GM12878 (cell line): ENCODE results near the gene LRRC75B. TPM values are rescaled to one million over a fixed set of nuclear protein-coding genes. Genes with fewer than 3 reads are reported as not detected.
"Not testable (repeated sequence)": the region's sequence is repeated elsewhere in the genome, so short reads cannot be mapped to it uniquely, and the experiment has no call there.

Experiments used
- ATAC-seq: fragments of 200-7000 bp; cut with Tn5 transposase; 3 replicates; pipeline ENCODE4 v1.9.1; 2020; ENCODE audit warnings: mild to moderate bottlenecking, moderate library complexity
- BruUV-seq: library from RNA; stranded (reverse); fragments of 400-500 nt; replicated peaks from 2 replicates; lab custom pipeline; 2021; lab: Mats Ljungman, UMichigan
- CTCF ChIA-PET: fragments of 300-600 bp; sonication (Branson Sonifier 250); formaldehyde crosslinking; extraction: SDS; loops from one replicate; lab custom pipeline; 2021; ENCODE audit warnings: inconsistent platforms; lab: Yijun Ruan, JAX
- POLR2A ChIA-PET: fragments of 350-600 bp; formaldehyde crosslinking; extraction: SDS; loops from one replicate; lab custom pipeline; 2021; ENCODE audit warnings: inconsistent platforms; lab: Charles Lee
- RAD21 ChIA-PET: fragments of 300-600 bp; sonication (Branson Sonifier 250); formaldehyde crosslinking; loops from one replicate; lab custom pipeline; 2023; ENCODE audit warnings: antibody characterized with exemption; ENCODE audit not compliant: unreplicated experiment; lab: Charles Lee
- SMC1A ChIA-PET: fragments of 300-600 bp; sonication (Branson Sonifier 250); formaldehyde crosslinking; loops from one replicate; lab custom pipeline; 2023; ENCODE audit not compliant: unreplicated experiment, uncharacterized antibody; lab: Charles Lee
- DNase-seq: peaks from one replicate; pipeline ENCODE4 v3.0.0-alpha.2; 2011; ENCODE audit warnings: low read depth, low spot score
- FAIRE-seq: peaks from 3 replicates; lab custom pipeline; 2011; peaks lifted over from hg19 to GRCh38; lab: Jason Lieb, UNC
- H2AFZ ChIP-seq: 2 replicates; pipeline ENCODE4 v1.6.0; 2011; ENCODE audit warnings: low read depth, low read length, control low read depth; ENCODE audit not compliant: control insufficient read depth
- H3K27ac ChIP-seq: 2 replicates; pipeline ENCODE4 v1.5.1; 2011; ENCODE audit warnings: control low read depth; ENCODE audit not compliant: control insufficient read depth, insufficient read depth
- H3K27me3 ChIP-seq, 2 experiments: replicated peaks in 1 of 2; 2 replicates each; pipeline versions ENCODE4 v1.6.0 to v1.6.1; 2011; ENCODE audit warnings: low read length in 1 of 2; ENCODE audit not compliant: control insufficient read depth in 2 of 2, insufficient read depth in 2 of 2
- H3K36me3 ChIP-seq, 2 experiments: 2 replicates each; pipeline ENCODE4 v1.5.1; 2011; ENCODE audit warnings: low read length in 1 of 2; ENCODE audit not compliant: control insufficient read depth in 2 of 2, insufficient read depth in 2 of 2
- H3K4me1 ChIP-seq: 2 replicates; pipeline ENCODE4 v1.6.1; 2011; ENCODE audit warnings: mild to moderate bottlenecking, low read length, moderate library complexity, mixed read lengths; ENCODE audit not compliant: control insufficient read depth, insufficient read depth
- H3K4me2 ChIP-seq: 2 replicates; pipeline ENCODE4 v1.6.0; 2011; ENCODE audit warnings: control low read depth; ENCODE audit not compliant: control insufficient read depth, insufficient read depth
- H3K4me3 ChIP-seq: fragments of 200-600 bp; sonication (generic); 2 replicates; pipeline ENCODE4 v1.5.1; 2016
- H3K79me2 ChIP-seq: 2 replicates; pipeline ENCODE4 v1.6.0; 2011; ENCODE audit warnings: low read length; ENCODE audit not compliant: control insufficient read depth, insufficient read depth
- H3K9ac ChIP-seq: 2 replicates; pipeline ENCODE4 v1.8.0; 2011; ENCODE audit warnings: low read length, control low read depth, mixed read lengths; ENCODE audit not compliant: control insufficient read depth, insufficient read depth
- H3K9me3 ChIP-seq: replicated peaks from 3 replicates; pipeline ENCODE4 v1.5.1; 2011; ENCODE audit warnings: mild to moderate bottlenecking, low read length; ENCODE audit not compliant: control insufficient read depth, insufficient read depth
- H4K20me1 ChIP-seq: 2 replicates; pipeline ENCODE4 v1.6.0; 2011; ENCODE audit not compliant: control insufficient read depth, insufficient read depth
- SMARCA5 ChIP-seq: fragments of 450-650 bp; IDR thresholded peaks from 2 replicates; pipeline ENCODE4 v1.6.1; 2017; ENCODE audit warnings: mild to moderate bottlenecking
- WGBS: methylation state at CpG from one replicate; pipeline ENCODE4 v1.1.6; 2016; ENCODE audit warnings: low lambda C conversion rate; ENCODE audit not compliant: insufficient replicate concordance, insufficient coverage; ENCODE audit errors: missing lambda C conversion rate; 5-methylcytosine and 5-hydroxymethylcytosine counted together
- in situ Hi-C: fragments of 300-500 bp; cut with MboI; formaldehyde crosslinking; loops from 9 replicates; pipeline ENCODE4 v1.14.3; 2018; ENCODE audit warnings: mixed read lengths
- intact Hi-C: fragments of 100-400 bp; cut with micrococcal nuclease; formaldehyde crosslinking; loops from one replicate; pipeline ENCODE4 v1.14.2; 2022; ENCODE audit not compliant: unreplicated experiment
- polyA plus RNA-seq, 11 experiments: library from polyadenylated mRNA; depleted of rRNA in 4 of 11; unstranded in 6 of 11; stranded (reverse) in 5 of 11; fragments of >200 nt; fragmentation: Nextera tagmentation in 4 of 11; fragmentation: Illumina TruSeq in 1 of 11; extraction: Ambion mirVana in 4 of 11; extraction: Trizol in 1 of 11; gene quantifications; 1 replicate in 1 of 11; 2 replicates in 10 of 11; pipeline versions ENCODE4 v1.2.1 to v1.2.3, GENCODE V29; 2011 to 2016; ENCODE audit warnings: inconsistent platforms in 2 of 11, missing spikeins in 2 of 11, low read depth in 1 of 11
- total RNA-seq, 4 experiments: library from RNA; depleted of rRNA in 3 of 4; stranded (reverse); fragments of >200 nt in 3 of 4; fragmentation: Illumina TruSeq in 1 of 4; extraction: Trizol in 1 of 4; gene quantifications; 2 replicates each; pipeline versions ENCODE4 v1.2.1 to v1.2.3, GENCODE V29; 2013 to 2021

Gene LRRC75B
- total and polyA plus RNA-seq, 10 of the 15 experiments (the other 5 are each of a cell fraction or from before 2014, with no cell fraction given): 0.09 to 0.98 (median 0.11) TPM; not detected in 3

GRCh38 chr22:24602847-24603769 is 10.2 kb upstream of the LRRC75B start, which contains the start of gene GGT1:
TSS of gene GGT1 (plus strand) at chr22:24603193. CDS start at chr22:24611082, 7,889 bp downstream.
- H3K27me3 ChIP-seq, H3K9me3 ChIP-seq, H3K79me2 ChIP-seq, H3K9ac ChIP-seq, SMC1A ChIA-PET, in situ Hi-C loops, FAIRE-seq, ATAC-seq, H3K36me3 ChIP-seq, intact Hi-C loops, H3K27ac ChIP-seq, POLR2A ChIA-PET, H3K4me3 ChIP-seq, H4K20me1 ChIP-seq, DNase-seq, BruUV-seq, H3K4me1 ChIP-seq: not testable (repeated sequence)
- peak; percentile 61; the same call in 1 of the 2 replicates for TF ChIP-seq SMARCA5
- ChIA-PET CTCF (interaction anchor here (0.6 to 1.5 kb wide), 2 partner anchors 8 to 425 kb away, joined by 3 read pairs; no protein-coding TSS in a partner anchor), RAD21 (interaction anchor here (1.1 kb wide), 1 partner anchor 37 kb away, joined by 4 read pairs; no protein-coding TSS in a partner anchor)
- peak within 1 kb of the TSS; percentile 56 for H2AFZ ChIP-seq
- H3K4me2 ChIP-seq: peak within 1 kb of the TSS; percentile 25; the same call in 1 of the 2 replicates
- 68% methylated on average over 21 of the region's 22 CpGs for WGBS

GRCh38 chr22:24602105-24602749 is 9.4 kb upstream of the LRRC75B start:
- H3K9me3 ChIP-seq, H3K79me2 ChIP-seq, H3K27me3 ChIP-seq, DNase-seq, H3K36me3 ChIP-seq, FAIRE-seq, H3K27ac ChIP-seq, H2AFZ ChIP-seq, BruUV-seq, ATAC-seq, H3K9ac ChIP-seq, CTCF ChIA-PET, POLR2A ChIA-PET, intact Hi-C loops, H4K20me1 ChIP-seq, in situ Hi-C loops, RAD21 ChIA-PET, H3K4me2 ChIP-seq, H3K4me1 ChIP-seq, H3K4me3 ChIP-seq: not testable (repeated sequence)
- SMC1A ChIA-PET: interaction anchor here (1.0 kb wide), 1 partner anchor 11 kb away, joined by 3 read pairs; no protein-coding TSS in a partner anchor
- WGBS: 62% methylated on average over 11 of the region's 11 CpGs
